Esophagus squamous epithelium (tissue), 5 donors: ENCODE results near the gene RPN1. TPM values are rescaled to one million over a fixed set of nuclear protein-coding genes. Genes with fewer than 3 reads are reported as not detected.

ENCODE experiments used
- DNase-seq: peaks from one replicate; lab custom pipeline; 2025; lab: John Stamatoyannopoulos, UW
- H3K27ac ChIP-seq, 4 donors: fragments of 200-600 bp; sonication (generic); one replicate each; pipeline ENCODE4 v1.5.1; 2016 to 2019; ENCODE audit warnings: mild to moderate bottlenecking in 1 of 4
- H3K27me3 ChIP-seq, 4 donors: fragments of 200-600 bp; sonication (generic); 1 replicate in 3 of 4; 2 replicates in 1 of 4; pipeline versions ENCODE4 v1.5.1 to v1.6.0; 2017 to 2021; ENCODE audit warnings: antibody characterized with exemption in 1 of 4
- H3K36me3 ChIP-seq, 3 donors: fragments of 200-600 bp; sonication (generic); one replicate each; pipeline ENCODE4 v1.5.1; 2016 to 2019
- H3K4me1 ChIP-seq, 3 donors: fragments of 200-600 bp; sonication (generic); one replicate each; pipeline ENCODE4 v1.5.1; 2017 to 2019
- H3K4me3 ChIP-seq, 4 donors: fragments of 200-600 bp; sonication (generic); 1 replicate in 3 of 4; 2 replicates in 1 of 4; pipeline ENCODE4 v1.5.1; 2016 to 2019; ENCODE audit warnings: mild to moderate bottlenecking in 2 of 4, moderate library complexity in 1 of 4
- H3K9me3 ChIP-seq, 3 donors: fragments of 200-600 bp; sonication (generic); one replicate each; pipeline ENCODE4 v1.5.1; 2016 to 2019
- POLR2A ChIP-seq, 4 donors: fragments of 450-650 bp; IDR thresholded peaks; one replicate each; pipeline ENCODE4 v1.6.1; 2017; ENCODE audit warnings: antibody characterized with exemption in 4 of 4, mild to moderate bottlenecking in 4 of 4, moderate library complexity in 3 of 4
- whole genome bisulfite sequencing, 2 donors: methylation state at CpG; one replicate each; pipeline ENCODE4 v1.1.5; 2018; 5-methylcytosine and 5-hydroxymethylcytosine counted together
- intact Hi-C: fragments of 100-400 bp; cut with DNase I; formaldehyde crosslinking; loops from one replicate; pipeline ENCODE4 v1.15.0; 2022
- total RNA-seq, 4 donors: library from RNA; depleted of rRNA; stranded (reverse); fragments of >200 nt; gene quantifications; one replicate each; pipeline ENCODE4 v1.1.0, GENCODE V29; 2016
- TF ChIP-seq, protein P1 (sequence below), 6 experiments: fragments of 450-650 bp in 4 of 6; fragments of 200-600 bp in 2 of 6; sonication (generic) in 2 of 6; IDR thresholded peaks; one replicate each; pipeline ENCODE4 v1.5.1; 2016 to 2019; ENCODE audit warnings: antibody characterized with exemption in 6 of 6, mild to moderate bottlenecking in 4 of 6, moderate library complexity in 4 of 6
- donor health status: DM: yes; HTN: yes; CAD: no.

RPN1 gene
- total RNA-seq, 4 donors from 2014 or later, result 126 to 228 (median 182) TPM

DNA sequence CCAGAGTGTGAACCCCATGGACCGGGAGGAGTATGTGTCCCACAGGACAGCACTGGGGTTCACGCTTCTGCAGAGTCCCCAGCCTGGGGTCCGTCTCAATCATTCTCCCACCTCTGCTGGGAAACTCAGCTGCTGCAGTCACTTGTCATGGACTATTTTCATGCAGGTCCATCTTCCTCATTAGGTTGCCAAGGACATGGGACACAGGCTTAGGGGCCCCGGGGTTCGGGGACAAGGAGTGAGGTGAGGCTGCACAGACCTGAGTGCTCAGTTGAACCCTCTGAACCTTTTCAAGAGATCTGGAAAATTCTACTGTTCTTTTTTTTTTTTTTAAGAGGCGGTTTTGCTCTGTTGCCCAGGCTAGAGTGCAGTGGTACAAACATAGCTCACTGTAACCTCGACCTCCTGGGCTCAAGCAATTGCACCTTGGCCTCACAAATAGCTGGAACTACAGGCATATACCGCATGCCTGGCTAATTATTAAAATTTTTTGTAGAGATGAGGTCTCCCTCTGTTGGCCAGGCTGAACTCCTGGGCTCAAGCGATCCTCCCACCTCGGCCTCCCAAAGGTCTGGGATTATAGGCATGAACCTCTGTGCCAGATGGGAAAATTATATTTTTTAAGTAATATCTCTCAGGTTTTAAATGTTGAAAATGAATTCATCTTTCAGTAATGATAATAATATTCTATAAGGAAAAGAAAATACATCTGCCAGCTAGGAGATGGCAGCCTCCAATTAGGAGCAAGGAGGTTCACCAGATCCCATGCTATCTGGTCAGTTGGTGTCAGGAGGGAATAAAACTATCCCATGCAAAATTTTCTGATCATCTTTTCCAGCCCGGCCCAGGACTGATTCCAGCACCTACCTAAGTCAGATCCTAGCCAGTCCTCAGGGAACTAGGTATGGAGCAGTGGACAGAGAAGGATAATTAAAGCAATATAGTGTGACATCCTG lies 45.2 kb downstream of the RPN1 start:
- intact Hi-C loops, result loop anchor here (10.0 kb wide), 2 partner anchors 181 to 501 kb away; no protein-coding TSS in a partner anchor
- H3K27me3 ChIP-seq, result no peaks in the 10 kb centered on the region
- no peaks in the 10 kb centered on the region for H3K36me3 ChIP-seq
- WGBS, 2 donors, result 80 to 88% methylated on average over 8 to 11 of the region's 11 CpGs
- H3K27ac ChIP-seq, result no peak overlapping the region
- DNase-seq, result no peak
- no peak overlapping the region for H3K4me3 ChIP-seq
- no peaks in the 10 kb centered on the region for H3K9me3 ChIP-seq
- peaks cover 3 to 19% (median 5%) of the 10 kb centered on the region in 3 donors for H3K4me1 ChIP-seq
- TF ChIP-seq, protein P1, sequence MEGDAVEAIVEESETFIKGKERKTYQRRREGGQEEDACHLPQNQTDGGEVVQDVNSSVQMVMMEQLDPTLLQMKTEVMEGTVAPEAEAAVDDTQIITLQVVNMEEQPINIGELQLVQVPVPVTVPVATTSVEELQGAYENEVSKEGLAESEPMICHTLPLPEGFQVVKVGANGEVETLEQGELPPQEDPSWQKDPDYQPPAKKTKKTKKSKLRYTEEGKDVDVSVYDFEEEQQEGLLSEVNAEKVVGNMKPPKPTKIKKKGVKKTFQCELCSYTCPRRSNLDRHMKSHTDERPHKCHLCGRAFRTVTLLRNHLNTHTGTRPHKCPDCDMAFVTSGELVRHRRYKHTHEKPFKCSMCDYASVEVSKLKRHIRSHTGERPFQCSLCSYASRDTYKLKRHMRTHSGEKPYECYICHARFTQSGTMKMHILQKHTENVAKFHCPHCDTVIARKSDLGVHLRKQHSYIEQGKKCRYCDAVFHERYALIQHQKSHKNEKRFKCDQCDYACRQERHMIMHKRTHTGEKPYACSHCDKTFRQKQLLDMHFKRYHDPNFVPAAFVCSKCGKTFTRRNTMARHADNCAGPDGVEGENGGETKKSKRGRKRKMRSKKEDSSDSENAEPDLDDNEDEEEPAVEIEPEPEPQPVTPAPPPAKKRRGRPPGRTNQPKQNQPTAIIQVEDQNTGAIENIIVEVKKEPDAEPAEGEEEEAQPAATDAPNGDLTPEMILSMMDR (IDR thresholded peaks at IDR 0.05), result no peak
- TF ChIP-seq POLR2A (IDR thresholded peaks at IDR 0.05), result no peak

GRCh38 chr3:128603811-128604775 lies 46.5 kb downstream of the RPN1 start:
- Histone ChIP-seq H3K27ac (peak overlapping the region in 1 of 4 donors; percentile 9), H3K27me3 (no peaks in the 10 kb centered on the region), H3K4me1 (peaks cover 3 to 19% (median 5%) of the 10 kb centered on the region in 3 donors), H3K36me3 (no peaks in the 10 kb centered on the region), H3K9me3 (no peaks in the 10 kb centered on the region), H3K4me3 (no peak overlapping the region)
- intact Hi-C loops, result loop anchor here (10.0 kb wide), 2 partner anchors 179 to 499 kb away; no protein-coding TSS in a partner anchor
- WGBS, 2 donors, result 66 to 72% methylated on average over 4 to 7 of the region's 20 CpGs
- no peak for DNase-seq
- TF ChIP-seq, protein P1 (IDR thresholded peaks at IDR 0.05), result no peak
- TF ChIP-seq POLR2A (IDR thresholded peaks at IDR 0.05), result no peak

DNA sequence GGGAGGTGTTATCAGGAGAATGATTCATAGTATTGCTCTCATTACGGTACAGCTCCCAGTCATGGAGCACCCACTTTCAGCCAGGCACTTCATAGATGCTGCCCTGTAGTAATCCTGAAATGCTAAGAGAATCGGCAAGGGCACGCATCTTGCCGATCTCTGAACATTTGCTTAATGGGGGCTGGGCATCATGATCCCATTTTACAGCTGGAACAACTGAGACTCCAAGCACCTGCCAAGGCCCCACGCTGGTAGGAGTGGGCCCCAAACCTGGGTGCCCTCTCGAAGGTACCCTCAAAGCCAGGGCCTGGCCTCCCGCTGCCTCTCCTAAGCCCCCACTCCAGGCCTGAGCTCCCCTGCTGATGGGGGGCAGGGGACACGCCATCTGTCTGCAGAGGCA lies 47.3 kb downstream of the RPN1 start:
- no peak for DNase-seq
- Histone ChIP-seq H3K9me3 (no peaks in the 10 kb centered on the region), H3K4me1 (peaks cover 3 to 12% (median 5%) of the 10 kb centered on the region in 3 donors), H3K4me3 (no peak overlapping the region), H3K27me3 (no peaks in the 10 kb centered on the region), H3K27ac (no peak overlapping the region), H3K36me3 (no peaks in the 10 kb centered on the region)
- WGBS, 2 donors, result 74 to 93% methylated on average over 3 of the region's 8 CpGs
- intact Hi-C loops, result loop anchor here (10.0 kb wide), 2 partner anchors 179 to 499 kb away; no protein-coding TSS in a partner anchor
- TF ChIP-seq, protein P1 (IDR thresholded peaks at IDR 0.05), result no peak
- TF ChIP-seq POLR2A (IDR thresholded peaks at IDR 0.05), result no peak

GRCh38 chr3:128598884-128599664 lies 51.5 kb downstream of the RPN1 start:
- Histone ChIP-seq H3K36me3 (no peaks in the 10 kb centered on the region), H3K4me3 (no peak overlapping the region), H3K27ac (no peak overlapping the region), H3K4me1 (no peaks in the 10 kb centered on the region), H3K9me3 (no peaks in the 10 kb centered on the region), H3K27me3 (no peaks in the 10 kb centered on the region)
- intact Hi-C loops, result no loop called here
- 73 to 78% methylated on average over 9 to 11 of the region's 18 CpGs for WGBS, 2 donors
- no peak for DNase-seq
- TF ChIP-seq, protein P1 (IDR thresholded peaks at IDR 0.05), result no peak
- TF ChIP-seq POLR2A (IDR thresholded peaks at IDR 0.05), result no peak
